Ovary (tissue), 3 donors: ENCODE data around the gene POLD3.

Experiments
- CTCF ChIP-seq, 3 donors: fragments of 450-650 bp in 2 of 3; fragments of 200-600 bp in 1 of 3; IDR thresholded peaks; one replicate each; pipeline versions ENCODE4 v1.5.1 to v1.8.0; 2016 to 2022; ENCODE audit warnings: antibody characterized with exemption in 3 of 3, mild to moderate bottlenecking in 1 of 3
- POLR2A ChIP-seq: fragments of 450-650 bp; IDR thresholded peaks from one replicate; pipeline ENCODE4 v1.6.1; 2017; ENCODE audit warnings: antibody characterized with exemption, mild to moderate bottlenecking, moderate library complexity
- donor health status: DM: no; HTN: no; CAD: no.

GRCh38 chr11:74648894-74649293, 56.5 kb downstream of the POLD3 start:
- TF ChIP-seq CTCF (IDR thresholded peaks at IDR 0.05) (no peak), POLR2A (no peak)
